DMS53 treated with DMSO at 0.1 percent for 48 hours (cell line): Measurements from ENCODE around the gene ARFGEF3.
"Not testable (repeated sequence)": the region's sequence is repeated elsewhere in the genome, so short reads cannot be mapped to it uniquely, and the experiment has no call there.

Source experiments
- DNase-seq: peaks from one replicate; lab custom pipeline; 2025; ENCODE audit not compliant: unreplicated experiment; lab: John Stamatoyannopoulos, UW

The ARFGEF3 gene, protein sequence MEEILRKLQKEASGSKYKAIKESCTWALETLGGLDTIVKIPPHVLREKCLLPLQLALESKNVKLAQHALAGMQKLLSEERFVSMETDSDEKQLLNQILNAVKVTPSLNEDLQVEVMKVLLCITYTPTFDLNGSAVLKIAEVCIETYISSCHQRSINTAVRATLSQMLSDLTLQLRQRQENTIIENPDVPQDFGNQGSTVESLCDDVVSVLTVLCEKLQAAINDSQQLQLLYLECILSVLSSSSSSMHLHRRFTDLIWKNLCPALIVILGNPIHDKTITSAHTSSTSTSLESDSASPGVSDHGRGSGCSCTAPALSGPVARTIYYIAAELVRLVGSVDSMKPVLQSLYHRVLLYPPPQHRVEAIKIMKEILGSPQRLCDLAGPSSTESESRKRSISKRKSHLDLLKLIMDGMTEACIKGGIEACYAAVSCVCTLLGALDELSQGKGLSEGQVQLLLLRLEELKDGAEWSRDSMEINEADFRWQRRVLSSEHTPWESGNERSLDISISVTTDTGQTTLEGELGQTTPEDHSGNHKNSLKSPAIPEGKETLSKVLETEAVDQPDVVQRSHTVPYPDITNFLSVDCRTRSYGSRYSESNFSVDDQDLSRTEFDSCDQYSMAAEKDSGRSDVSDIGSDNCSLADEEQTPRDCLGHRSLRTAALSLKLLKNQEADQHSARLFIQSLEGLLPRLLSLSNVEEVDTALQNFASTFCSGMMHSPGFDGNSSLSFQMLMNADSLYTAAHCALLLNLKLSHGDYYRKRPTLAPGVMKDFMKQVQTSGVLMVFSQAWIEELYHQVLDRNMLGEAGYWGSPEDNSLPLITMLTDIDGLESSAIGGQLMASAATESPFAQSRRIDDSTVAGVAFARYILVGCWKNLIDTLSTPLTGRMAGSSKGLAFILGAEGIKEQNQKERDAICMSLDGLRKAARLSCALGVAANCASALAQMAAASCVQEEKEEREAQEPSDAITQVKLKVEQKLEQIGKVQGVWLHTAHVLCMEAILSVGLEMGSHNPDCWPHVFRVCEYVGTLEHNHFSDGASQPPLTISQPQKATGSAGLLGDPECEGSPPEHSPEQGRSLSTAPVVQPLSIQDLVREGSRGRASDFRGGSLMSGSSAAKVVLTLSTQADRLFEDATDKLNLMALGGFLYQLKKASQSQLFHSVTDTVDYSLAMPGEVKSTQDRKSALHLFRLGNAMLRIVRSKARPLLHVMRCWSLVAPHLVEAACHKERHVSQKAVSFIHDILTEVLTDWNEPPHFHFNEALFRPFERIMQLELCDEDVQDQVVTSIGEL (N-terminal part only)

DNA sequence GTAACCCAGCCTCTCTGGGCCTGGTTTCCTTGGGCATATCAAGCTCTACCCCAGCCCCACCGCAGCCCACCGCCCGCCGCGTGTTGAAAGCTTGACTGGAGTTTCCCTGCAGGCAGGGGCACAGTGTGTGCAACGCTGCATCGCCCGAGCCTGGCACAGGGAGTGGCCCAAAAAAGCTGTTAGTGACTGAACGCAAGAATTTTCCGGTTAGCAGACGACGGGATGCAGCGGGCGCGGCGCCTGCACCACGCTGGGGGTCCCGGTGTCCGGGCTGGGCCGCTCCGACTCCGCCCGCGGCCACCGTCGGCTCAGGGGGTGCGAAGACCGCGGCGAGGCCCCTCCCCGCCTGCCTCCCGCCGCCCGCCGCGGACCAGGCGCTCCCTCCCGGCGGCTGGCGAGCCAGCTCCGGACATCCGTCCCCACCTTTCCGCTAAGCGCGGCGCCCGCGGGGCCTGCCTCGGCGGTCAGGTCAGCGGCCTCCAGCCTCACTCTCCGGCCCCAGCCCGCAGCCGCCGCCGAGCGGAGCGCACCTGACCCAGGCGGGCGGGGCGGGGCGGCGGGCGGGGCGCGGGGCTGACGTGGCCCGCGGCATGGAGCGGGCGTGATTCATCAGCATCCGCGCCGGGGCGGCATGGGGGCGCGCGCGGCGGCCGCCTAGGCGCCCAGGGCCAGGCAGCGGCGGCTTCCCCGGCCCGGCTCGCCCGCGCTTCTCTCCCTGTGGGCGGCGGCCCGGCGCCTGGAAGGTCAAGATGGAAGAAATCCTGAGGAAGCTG lies at the start of gene ARFGEF3:
TSS of gene ARFGEF3 (plus strand) at position 602 of the 773 bp plus-strand sequence. CDS start at position 750, 148 bp downstream.
- no peak for DNase-seq

GRCh38 chr6:138113588-138114210 lies 48.0 kb upstream of the ARFGEF3 start:
- DNase-seq = no peak

GRCh38 chr6:138115201-138115600 lies 46.5 kb upstream of the ARFGEF3 start:
- DNase-seq = no peak

GRCh38 chr6:138115877-138116660 lies 45.7 kb upstream of the ARFGEF3 start:
- DNase-seq = peak; percentile 48

GRCh38 chr6:138116661-138116999 lies 45.1 kb upstream of the ARFGEF3 start:
- DNase-seq = no peak

DNA sequence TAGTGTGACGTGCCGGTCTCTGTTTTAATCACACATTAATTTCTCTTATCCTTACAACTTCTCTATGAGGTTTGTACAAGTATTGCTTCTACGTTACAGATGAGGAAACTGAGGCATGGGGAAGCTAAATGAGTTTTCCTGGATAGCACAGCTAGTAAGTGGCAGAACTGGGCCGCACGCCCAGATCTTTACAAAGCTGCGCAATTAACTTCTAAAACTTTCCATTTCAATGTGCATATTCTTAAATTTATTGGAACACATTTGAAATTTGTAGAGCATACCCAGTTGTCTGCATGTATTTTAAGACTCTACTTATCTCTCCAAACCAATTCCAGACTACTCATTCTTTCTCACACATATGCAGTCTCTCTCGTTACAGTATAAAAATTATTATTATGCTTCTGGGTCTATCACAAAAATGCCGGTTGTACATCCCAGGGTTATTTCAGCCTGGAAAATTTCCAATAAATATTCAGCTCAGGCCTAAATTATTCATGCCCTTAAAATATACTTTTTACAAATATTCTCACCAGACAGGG lies 44.3 kb upstream of the ARFGEF3 start:
- no peak for DNase-seq

GRCh38 chr6:138119229-138119628 lies 42.5 kb upstream of the ARFGEF3 start:
- DNase-seq = not testable (repeated sequence)

DNA sequence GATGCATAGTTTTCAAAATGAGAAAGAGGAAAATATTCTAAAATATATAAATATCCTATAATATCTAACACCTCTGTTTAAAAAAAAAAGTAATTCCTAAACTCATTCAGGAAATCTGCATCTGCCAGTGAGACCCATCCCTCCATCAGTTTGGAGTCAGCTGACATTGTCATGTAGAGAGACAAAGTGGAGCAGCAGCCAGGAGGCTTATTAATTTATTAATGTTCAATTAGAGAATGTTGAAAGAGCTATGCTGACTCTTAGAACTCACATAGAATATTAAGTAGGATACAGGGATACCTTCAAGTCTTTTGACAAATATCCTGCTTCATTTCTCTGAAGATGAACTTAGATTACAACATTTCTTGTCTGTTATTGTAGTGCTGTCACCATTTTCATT lies 41.8 kb upstream of the ARFGEF3 start:
- DNase-seq = no peak

GRCh38 chr6:138124096-138124495 lies 37.6 kb upstream of the ARFGEF3 start:
- DNase-seq = no peak

DNA sequence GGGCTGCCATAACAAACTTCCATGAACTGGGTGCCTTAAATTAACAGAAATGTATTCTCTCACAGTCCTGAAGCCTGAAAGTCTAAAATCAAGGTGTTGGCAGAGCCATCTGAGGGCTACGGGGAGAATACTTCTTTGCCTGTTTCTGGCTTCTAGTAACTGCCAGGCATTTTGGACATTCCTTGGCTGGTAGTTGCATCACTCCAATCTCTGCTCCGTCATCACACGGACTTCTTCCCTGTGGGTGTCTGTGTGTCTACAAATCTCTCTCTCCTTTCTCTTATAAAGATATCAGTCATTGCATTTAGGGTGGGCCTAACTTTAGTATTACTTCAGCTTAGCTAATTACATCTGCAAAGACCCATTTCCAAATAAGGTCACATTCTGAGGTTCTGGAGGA lies 33.6 kb upstream of the ARFGEF3 start:
- DNase-seq = no peak

DNA sequence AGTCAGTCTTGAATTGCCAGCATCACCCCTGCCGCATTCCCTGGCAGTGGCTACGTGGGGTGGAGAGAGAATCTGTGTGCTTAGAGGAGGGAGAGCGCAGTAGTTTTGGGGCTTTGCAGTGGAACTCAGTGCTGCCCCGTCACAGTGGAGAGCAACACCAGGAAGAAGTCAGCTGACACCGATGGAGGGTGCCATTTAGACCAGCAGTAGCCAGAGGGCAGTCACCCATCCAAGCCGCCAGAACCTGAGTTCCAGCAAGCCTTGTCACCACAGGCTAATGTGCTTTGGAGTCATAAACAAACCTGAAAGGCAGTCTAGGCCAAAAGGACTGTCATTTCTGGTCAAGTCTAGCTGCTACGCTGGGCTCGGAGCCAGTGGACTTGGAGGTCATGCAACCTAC lies 32.5 kb upstream of the ARFGEF3 start:
- DNase-seq = no peak

DNA sequence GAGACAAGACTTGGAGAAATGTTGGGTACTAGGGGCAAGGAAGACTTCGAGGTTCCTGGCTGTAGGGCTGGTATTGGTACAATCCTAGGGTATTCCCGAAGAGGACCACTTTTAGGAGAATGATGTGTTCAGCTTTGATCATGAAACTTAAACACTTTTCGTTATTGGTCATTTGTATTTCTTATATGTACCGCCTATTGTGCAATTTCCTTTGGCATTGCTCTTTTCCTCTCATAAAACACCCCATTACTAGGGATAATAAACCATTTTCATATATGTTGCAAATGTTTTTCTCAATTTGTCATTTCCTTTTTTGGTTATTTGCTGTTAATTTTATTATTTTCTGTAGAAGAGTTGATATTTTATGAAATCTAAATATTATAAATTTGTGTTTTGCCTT lies 18.9 kb upstream of the ARFGEF3 start:
- no peak for DNase-seq

DNA sequence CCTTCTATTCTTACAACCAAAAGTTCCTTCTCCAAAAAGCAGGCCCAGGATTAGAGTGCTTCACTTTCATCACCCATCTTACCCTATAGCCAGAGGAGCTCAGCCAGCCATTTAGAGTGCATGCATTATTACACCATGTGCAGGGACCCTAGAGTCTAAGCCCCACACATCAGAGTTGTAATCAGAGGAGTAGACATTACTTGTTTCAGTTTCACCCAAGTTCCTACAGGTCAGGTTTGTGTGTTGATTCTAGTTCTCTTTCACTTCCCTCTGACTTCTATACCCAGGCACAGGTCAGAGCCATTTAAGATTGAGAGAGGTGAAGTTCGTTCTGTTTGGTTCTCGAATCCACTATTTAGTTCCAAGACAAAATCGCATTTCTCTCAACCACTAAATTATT lies 16.3 kb upstream of the ARFGEF3 start:
- no peak for DNase-seq

DNA sequence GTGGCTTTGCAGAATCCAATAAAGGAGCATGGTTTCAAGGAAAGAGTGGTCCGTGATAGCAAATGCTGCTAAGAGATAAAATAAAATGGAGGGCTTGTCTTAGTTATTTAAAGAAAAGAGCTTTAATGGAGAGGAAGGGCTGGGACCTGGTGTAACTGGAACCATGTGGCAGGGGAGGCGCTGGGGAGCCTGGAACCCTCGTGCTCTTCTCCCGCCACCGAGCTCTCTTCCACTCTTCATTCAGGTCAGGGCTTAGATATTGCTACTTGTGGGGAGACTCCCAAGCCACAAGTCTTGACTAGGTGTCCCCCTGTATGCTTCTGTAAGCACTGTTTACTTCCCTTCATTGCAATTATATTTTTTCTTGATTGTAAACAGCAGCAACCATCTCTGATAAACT lies 15.2 kb upstream of the ARFGEF3 start:
- DNase-seq = no peak

- DNase-seq = no peak
Observed at GRCh38 chr6:138155443-138155842, 6.3 kb upstream of the ARFGEF3 start.

- DNase-seq = peak; percentile 55
Observed at GRCh38 chr6:138157986-138158638, 3.6 kb upstream of the ARFGEF3 start.

GRCh38 chr6:138159246-138159645 lies 2.5 kb upstream of the ARFGEF3 start:
- DNase-seq = no peak

DNA sequence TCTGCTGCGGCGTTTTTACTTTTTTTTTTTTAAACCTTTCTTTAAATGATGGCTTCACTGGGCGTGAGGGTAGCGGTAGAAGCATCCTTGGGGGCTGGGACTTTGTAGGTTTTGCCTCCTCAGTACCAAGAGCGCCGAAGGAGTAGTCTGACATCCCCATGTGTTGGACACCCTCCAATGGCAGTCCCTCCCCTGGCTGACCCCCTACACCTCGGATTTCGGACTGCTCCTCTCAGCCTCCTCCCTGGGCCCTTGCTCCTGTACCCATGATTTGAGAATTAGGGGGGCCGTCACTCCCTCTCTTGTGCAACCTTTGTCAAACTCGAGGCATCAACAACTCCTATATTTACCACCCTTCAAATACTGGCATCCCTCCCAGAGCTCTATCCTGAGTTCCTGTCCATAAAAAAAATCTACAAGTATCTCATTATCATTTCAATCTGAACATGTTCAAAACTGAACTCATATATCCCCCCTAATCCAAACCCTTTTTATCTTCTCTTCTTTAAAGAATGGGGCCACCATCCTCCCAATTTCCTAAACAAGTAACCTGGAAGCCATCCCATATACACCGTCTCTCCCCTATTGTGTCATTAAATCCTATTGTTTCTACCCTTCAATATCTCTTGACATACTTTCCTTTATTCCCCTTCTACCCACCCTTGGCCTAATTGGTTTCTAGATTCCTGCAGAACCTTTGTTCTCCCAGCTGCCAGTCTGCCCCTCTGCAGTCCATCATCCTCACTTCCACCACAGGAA lies 1.2 kb upstream of the ARFGEF3 start:
- no peak for DNase-seq
